SIG-M5 treated with dmso at 0.1 percent for 504 hours (cell line): ENCODE data around the gene DUS2.
"Not testable (repeated sequence)": the region's sequence is repeated elsewhere in the genome, so short reads cannot be mapped to it uniquely, and the experiment has no call there.

Experiments
- DNase-seq: peaks from one replicate; lab custom pipeline; 2025; ENCODE audit not compliant: unreplicated experiment; lab: John Stamatoyannopoulos, UW

The DUS2 gene

DNA sequence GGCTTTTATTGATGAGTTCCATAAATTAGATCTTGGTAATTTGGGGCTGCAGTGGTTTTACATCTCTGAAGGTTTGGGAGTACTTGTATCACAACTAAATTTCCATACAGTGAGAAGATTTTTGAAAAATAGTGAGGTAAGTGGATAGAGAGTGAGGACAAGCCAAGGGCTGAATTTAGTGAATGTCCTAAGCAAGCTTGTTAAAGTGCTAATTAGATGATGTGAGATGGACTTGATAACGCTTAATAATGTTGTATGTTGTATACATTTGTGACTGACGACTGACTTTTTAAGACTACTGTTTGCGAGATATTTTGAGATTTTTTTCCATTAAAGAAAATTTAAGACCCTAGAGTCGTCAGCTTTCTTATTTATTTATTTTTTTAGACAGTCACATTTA lies 66.0 kb downstream of the DUS2 start:
- DNase-seq: no peak

DNA sequence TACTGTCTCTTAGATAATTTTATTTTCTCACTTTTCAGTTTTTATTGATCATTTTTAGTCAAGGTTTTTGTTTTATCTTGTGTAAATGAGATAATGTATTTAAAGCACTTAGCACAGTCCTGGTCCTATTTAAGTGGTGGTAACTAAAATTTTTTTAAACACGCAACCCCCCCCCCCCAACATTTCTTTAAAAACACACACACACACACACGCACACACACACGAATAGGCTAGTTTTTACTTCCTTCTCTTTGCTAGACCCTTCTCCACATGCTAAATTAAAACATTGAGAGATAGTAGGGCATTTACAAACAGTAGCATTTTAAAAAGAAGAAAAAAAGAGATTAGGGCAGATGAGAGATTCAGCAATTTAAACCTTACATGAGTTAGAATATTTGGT lies 67.0 kb downstream of the DUS2 start:
- DNase-seq: peak; percentile 64

DNA sequence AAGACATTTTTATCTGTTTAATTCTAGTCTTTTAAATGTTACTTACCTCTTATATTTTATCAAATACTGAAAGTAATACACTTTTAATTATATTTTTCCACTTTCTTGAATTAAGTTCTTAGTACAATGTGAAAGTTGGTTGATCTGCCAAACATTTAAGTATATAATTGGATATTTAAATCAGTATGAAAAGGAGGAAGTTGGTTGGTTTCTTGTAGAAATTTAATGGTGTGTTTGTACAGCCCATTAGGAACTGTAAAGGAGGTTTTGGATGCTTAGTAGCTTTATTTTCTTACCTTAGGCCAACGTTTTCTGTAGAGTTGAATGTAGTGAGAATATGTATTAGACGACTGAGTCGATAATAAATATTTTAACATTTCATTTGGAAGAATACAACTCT lies 67.4 kb downstream of the DUS2 start:
- DNase-seq: peak; percentile 49

DNA sequence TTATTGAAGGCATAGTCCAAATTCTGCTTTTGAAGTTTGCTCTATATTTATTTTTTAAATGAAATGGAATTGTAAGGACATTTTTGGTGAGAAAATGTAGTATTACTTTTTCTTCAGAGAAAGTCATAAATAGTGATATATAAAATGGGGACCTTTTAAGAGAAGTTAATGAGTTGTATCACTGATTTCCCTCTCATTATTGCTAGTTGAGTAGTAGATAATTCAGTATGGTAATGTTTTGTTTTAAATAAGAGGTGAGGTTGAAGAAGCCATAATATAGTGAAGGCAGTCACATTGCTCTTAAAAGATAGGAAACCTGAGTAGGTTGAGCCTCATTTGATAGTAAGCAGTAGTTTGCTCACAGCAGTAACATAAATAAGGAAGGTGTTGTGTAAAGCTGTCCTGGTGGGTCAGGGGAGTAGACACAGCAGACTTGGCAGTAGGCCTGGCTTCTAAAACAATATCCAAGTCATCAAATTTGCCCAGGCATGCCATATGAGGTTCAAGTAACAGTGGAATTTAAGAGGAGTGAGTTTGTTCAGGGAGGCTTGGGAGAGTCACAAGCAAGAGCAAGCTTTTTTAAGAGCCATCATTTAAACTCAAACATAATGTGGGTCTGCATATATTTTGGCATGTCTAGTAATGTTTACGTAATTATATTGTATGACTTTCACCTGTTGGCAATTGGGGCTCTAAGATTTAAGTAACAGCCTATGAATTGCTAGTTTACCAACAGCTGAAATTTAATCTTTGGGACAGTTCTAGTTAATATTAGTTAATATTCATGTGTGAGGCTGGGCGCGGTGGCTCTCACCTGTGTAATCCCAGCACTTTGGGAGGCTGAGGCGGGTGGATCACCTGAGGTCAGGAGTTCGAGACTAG lies 68.5 kb downstream of the DUS2 start:
- DNase-seq: peak; percentile 18

DNA sequence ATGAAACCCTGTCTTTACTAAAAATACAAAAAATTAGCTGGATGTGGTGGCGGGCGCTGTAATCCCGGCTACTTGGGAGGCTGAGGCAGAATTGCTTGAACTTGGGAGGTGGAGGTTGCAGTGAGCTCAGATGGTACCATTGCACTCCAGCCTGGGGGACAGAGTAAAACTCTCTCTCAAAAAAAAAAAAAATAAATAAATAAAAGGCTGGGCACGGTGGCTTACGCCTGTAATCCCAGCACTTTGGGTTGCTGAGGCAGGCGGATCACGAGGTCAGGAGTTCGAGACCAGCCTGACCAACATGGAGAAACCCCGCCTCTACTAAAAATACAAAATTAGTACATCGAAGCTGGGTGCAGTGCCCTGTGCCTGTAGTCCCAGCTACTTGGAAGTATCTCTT lies 69.2 kb downstream of the DUS2 start:
- not testable (repeated sequence) for DNase-seq

DNA sequence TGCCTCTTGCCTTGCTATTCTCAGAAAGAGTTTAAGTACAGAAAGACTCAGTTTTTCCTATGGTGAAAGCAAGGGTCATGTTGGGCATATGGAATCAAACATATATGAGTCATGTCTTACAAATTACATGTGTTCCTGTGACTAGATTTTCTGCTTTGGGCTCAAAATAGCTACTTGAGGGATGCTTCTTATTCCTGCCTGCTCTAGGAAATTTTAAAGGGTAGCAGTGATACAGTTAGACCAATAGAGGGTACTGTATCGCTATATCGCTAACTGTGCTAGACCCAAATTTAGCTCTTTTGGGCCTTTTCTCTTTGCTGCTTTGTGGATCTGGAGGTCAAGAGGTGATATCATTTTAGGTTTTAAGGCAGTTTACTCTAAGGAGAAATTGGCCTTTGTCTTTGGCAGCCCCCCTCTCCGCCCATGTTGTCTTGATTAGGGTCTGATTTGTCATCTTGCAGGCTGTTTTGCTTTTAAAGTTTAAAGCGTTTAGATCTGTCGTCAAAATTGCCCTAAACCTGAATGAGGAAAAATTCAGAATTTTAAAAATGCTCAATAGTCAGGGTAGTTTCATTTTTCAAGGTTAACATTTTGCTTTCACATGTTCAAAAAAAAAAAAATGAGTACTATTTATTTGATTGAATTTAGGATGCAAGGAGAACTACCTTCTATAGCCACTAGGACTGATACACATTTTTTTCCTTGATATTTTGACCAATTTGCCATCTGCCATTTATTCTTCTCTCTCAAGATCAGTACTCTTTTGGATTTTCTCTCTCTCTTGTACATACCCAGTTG lies 70.9 kb downstream of the DUS2 start:
- peak; percentile 44 for DNase-seq

DNA sequence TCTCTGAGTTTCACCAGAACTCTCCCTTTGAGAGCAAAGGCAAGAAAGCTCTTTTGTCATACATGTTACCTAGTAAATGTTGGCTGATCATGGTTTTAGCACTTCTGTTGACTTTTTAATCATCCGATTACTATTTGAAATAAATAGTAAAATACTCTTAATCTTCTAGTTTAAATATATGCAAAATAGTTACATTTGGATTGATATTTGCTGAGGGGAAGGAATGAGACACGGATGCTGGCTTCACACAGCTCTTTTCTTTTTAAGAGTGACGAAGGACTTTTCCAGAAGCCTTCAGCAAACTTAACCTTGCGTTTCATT lies 71.5 kb downstream of the DUS2 start:
- no peak for DNase-seq

DNA sequence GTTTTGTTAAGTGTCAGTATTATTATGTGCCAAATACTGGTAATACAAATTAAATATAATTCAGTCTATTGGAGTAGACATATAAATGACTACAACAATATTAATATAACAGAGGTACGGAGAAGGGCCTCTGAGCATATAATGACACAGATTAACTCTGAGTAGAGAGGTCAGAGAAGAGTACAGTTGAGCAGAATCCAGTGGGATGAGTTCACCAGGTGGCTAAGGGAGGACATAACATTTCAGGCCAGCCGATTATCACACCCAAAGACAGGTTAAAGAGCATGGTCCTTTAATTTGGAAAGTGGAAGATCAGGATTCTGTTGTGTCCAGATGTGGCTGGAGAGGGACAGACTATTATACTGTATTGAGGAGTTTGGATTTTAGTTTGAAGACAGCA lies 73.4 kb downstream of the DUS2 start:
- DNase-seq: no peak

DNA sequence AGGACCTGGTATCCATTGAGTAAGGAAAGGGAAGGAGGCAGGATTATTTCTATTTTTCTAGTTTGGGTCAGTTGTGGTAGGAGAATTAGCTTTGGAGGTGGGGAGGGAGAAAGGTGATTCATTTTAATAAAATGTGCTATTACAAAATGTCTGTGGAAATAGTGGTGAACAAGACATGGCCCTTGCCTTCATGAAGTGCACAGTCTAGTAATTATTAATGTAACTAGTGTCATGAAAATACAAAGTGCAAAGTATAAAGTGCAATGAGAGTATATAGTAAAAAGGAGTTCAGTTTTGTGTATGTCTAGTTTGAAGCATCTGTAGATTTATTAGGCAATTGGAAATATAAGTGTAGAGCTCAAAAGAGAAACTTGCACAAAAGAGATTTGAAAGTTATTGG lies 74.0 kb downstream of the DUS2 start:
- DNase-seq: no peak

DNA sequence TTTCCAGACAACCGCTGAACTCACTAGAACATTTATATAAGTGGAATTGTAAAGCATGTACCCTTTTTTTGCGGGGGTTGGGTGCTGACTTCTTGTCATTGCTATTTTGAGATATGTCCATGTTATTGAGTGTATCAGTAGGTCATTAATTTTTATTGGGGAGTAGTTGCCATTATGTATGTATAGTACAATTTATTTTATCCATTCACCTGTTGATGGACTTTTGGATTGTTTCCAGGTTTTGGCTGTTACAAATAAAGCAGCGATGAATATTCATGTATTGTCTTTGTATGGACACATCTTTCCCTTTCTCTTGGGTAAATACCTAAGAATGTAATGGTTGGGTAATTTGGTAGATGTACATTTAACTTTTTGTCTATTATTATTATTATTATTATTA lies 74.8 kb downstream of the DUS2 start:
- DNase-seq: no peak

DNA sequence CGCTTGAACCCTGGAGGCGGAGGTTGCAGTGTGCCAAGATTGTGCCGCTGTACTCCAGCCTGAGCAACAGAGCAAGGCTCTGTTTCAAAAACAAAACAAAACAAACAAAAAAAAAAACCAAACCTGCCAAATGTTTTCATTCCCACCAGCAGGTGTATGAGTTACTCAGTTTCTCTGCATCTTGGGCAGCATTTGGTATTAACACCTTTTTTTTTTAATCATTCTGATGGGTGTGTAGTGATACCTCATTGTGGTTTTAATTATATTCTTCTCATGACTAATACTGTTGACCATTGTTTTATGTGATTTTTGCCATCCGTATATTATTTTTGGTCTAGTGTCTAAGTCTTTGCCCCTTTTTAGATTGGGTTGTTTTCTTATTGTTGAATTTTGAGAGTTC lies 77.4 kb downstream of the DUS2 start:
- DNase-seq: no peak

DNA sequence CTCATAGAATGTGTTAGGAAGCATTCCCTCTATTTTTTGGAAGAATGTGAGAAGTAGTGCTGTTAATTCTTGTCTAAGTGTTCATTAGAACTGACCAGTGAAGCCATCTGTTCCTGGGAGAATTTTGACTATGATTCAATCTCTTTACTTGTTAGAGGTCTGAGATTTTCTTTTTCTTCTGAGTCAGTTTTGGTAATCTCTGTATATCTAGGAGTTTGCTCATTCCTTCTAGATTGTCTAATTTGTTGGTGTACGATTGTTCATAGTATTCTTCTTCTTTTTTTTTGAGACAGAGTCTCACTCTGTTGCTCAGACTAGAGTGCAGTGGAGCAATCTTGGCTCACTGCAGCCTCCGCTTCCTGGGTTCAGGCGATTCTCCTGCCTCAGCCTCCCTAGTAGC lies 82.5 kb downstream of the DUS2 start:
- no peak for DNase-seq

DNA sequence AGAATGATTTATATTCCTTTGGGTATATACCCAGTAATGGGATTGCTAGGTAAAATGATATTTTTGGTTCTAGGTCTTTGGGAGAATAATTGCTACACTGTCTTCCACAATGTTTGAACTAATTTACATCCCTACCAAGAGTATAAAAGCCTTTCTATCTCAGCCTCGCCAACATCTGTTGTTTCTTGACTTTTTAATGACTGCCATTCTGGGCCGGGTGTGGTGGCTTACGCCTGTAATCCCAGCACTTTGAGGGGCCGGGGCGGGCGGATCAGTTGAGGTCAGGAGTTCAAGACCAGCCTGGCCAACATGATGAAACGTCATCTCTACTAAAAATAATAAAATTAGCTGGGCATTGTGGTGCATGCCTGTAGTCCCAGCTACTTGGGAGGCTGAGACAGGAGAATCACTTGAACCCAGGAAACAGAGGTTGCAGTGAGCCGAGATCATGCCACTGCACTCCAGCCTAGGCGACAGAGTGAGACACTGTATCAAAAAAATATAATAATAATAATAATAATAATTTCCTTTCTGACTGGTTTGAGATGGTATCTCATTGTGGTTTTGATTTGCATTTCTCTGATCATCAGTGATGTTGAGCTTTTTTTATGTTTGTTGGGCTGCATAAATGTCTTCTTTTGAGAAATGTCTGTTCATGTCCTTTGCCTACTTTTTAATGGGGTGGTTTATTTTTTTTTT lies 84.3 kb downstream of the DUS2 start:
- not testable (repeated sequence) for DNase-seq

DNA sequence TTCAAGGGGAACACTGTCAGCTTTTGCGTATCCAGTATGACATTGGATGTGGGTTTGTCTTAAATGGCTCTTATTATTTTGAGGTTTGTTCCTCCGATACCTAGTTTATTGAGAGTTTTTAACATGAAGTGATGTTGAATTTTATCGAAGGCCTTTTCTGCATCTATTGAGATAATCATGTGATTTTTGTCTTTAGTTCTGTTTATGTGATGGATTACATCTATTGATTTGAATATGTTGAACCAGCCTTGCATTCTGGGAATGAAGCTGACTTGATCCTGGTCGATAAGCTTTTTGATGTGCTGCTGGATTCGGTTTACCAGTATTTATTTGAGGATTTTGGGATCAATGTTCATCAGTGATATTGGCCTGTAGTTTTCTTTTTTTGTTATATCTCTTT lies 86.1 kb downstream of the DUS2 start:
- not testable (repeated sequence) for DNase-seq

DNA sequence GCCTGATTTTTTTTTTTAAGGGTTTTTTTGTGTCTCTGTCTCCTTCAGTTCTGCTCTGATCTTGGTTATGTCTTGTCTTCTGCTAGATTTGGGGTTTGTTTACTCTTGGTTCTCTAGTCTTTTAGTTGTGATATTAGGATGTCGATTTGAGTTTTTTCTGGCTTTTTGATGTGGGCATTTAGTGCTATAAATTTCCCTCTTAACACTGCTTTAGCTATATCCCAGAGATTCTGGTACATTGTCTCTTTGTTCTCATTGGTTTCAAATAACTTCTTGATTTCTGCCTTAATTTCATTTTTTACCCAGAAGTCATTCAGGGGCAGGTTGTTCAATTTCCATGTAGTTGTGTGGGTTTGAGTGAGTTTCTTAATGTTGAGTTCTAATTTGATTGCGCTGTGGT lies 87.5 kb downstream of the DUS2 start:
- DNase-seq: not testable (repeated sequence)

DNA sequence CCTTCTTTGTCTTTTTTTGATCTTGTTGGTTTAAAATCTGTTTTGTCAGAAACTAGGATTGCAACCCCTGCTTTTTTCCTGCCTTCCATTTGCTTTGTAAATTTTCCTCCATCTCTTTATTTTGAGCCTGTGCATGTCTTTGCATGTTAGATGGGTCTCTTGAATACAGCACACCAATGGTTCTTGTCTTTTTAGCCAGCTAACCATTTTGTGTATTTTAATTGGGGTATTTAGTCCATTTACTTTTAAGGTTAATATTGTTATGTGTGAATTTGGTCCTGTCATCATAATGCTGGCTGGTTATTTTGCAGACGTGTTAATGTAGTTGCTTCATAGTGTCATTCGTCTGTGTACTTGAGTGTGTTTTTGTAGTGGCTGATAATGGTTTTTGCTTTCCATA lies 88.3 kb downstream of the DUS2 start:
- DNase-seq: no peak

DNA sequence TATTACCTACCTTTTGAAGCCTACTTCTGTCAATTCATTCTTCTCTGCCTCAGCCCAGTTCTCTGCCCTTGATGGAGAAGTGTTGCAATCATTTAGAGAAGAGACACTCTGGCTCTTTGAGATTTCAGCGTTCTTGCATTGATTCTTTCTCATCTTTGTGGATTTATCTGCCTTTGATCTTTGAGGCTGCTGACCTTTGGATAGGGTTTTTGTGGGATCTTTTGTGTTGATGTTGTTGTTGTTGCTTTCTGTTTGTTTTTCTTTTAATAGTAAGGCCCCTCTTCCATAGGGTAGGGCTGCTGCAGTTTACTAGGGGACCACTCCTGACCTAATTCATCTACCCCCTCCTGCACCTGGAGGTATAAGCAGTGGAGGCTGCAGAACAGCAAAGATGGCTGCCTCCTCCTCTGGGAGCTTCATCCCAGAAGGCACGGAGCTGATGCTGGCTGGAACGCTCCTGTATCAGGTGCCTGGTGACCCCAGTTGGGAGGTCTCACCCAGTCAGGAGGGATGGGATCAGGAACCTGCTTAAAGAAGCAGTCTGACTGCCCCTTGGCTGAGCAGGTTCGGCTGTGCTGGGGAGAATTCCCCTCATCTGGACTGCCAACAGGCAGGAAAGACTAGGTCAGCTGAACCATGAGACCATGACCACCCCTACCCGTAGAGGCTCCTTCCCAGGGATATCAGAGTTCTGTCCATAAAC lies 90.1 kb downstream of the DUS2 start:
- DNase-seq: peak; percentile 30

DNA sequence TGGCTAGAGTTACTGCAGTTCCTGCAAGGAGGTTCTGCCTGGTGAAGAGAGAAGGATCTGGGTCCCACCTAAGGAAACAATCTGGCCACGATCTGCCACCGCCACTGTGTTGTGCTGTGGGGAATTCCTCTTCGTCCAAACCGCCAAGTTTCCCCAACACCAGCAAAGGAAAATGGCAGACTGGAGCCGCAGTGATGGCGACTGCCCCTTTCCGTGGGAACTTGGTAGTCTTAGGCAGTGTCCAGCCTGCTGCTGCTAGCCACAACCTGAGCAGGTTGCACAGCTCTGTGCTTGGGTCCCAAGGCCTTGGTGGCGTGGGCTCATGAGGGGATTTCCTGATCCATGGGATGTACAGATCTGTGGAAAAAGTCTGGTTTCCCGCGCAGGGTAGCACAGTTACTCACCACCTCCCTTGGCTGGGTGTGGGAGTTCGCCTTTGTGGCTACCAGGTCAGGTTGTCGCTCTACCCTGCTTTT lies 90.7 kb downstream of the DUS2 start:
- DNase-seq: no peak

DNA sequence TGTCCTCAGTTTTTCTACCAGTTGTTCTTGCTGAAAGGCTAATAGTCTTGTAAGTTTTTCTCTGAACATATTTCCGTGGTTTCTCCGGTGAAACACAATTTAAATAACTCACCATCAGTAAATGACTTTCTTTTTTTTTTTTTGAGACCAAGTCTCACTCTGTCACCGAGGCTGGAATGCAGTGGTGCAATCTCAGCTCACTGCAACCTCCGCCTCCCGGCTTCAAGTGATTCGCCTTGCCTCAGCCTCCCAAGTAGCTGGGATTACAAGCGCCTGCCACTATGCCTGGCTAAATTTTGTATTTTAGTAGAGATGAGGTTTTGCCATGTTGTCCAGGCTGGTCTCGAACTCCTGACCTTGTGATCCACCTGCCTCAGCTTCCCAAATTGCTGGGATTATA lies 91.9 kb downstream of the DUS2 start:
- DNase-seq: not testable (repeated sequence)

DNA sequence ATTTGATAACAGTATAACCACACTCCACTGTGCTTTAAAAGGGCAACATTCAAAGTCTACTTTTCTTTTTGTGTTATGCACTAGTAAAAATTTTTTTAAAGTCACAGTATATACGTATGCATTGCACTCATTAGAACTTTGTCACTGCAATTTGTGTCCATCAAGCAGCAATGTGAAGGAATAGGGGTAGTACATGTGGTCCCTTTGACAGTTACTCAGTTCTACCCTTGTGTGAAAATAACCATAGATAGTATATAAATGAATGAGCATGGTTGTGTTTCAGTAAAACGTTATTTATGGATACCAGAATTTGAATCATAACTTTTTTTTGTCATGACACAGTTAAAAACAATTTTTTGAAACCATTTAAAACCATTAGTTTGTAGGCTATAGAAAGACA lies 92.8 kb downstream of the DUS2 start:
- DNase-seq: no peak

DNA sequence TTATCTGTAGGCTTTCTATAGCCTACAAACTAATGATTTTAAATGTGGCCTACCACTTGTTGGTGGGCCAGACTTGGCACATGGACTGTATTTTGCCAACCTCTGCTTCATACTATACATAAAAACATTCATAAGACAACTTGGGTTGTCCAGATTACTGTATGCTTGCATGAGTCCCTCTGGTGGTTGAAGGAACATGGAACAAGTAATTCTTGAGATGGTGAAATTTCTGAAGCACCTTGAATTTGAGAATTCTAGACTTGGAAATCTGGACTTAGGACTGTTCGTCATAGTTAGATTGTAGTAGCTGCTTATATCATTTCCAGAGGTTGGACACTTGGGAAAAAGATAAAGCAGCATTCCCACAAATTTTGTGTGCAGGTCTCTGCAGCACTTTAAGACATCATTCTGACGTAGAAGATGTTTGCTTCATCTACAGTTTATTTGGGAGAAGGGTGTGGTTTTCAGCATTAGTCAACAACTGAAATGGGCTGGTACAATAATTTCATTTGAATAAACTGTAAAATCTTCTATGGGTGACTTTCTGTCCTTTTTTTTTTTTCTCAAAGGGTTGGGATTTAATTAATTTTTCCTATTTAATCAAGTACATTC lies 93.3 kb downstream of the DUS2 start:
- DNase-seq: peak; percentile 47
